Cardiac fibroblast (primary cell): Measurements from ENCODE around the gene NAGPA.

Experiments used
- DNase-seq, 2 donors: peaks; one replicate each; pipeline versions ENCODE4 v3.0.0 to v3.0.0-alpha.2; 2010; ENCODE audit warnings: low read depth in 2 of 2
- H3K4me3 ChIP-seq, 2 donors: replicated peaks in 1 of 2; 1 replicate in 1 of 2; 2 replicates in 1 of 2; pipeline ENCODE4 v1.5.1; 2011; ENCODE audit warnings: low read depth in 2 of 2, low read length in 2 of 2, mild to moderate bottlenecking in 2 of 2, moderate library complexity in 1 of 2
- CTCF ChIP-seq: IDR thresholded peaks from one replicate; pipeline ENCODE4 v1.5.1; 2011; ENCODE audit warnings: low read depth, mild to moderate bottlenecking, low read length, inconsistent platforms

The NAGPA gene

GRCh38 chr16:5066511-5066910, 32.8 kb upstream of the NAGPA start:
- no peak for DNase-seq
- TF ChIP-seq CTCF, result no peak
- H3K4me3 ChIP-seq, result no peak overlapping the region

DNA sequence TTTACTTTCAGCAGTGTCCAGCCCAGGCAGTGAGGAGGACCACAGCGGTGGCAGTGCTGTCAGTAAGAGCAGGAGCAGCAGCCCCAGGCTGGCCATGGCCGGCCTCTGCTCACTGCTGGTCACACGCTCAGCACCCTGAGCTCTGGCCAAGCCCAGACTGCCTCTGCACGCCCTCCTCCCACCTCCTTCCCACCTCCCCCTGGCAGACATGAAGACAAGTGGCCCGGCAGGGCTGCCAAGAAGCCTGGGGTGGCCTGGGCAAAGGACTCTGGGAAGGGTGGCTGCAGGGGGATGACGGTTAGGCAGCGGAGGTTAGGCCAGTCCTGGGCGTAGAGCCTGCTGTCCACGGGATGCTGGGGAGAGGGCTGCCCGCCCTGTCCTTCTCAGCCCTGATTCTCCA, 32.1 kb upstream of the NAGPA start, which contains the start of gene C16orf89:
C16orf89 (minus strand) TSS at position 144 of the 400 bp plus-strand sequence; CDS start at position 96, 48 bp downstream.
- TF ChIP-seq CTCF, result no peak
- no peak within 1 kb of the TSS for H3K4me3 ChIP-seq
- DNase-seq, result no peak

- TF ChIP-seq CTCF, result no peak
- no peak overlapping the region for H3K4me3 ChIP-seq
- DNase-seq, result peak in 1 of 2 donors; percentile 19
Observed at GRCh38 chr16:5065326-5065725, 31.6 kb upstream of the NAGPA start.

DNA sequence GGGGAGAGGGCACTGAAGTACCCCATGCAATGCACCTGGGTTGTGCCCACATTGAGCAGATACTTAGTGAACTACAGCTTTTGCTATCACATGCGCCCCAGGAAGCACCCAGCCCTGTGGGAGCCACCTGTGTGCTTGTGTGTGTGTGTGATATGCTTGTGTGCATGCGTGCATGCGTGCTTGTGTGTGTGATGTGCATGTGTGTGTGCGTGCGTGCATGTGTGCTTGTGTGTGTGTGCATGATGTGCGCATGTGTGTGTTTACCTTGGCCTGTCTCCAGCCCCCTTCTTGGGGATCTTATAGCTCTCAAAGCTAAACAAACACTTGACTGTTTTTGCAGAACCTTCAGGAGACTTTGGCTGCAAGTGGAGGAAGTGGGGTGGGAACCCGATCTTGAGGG, 31.2 kb upstream of the NAGPA start:
- DNase-seq, result no peak
- no peak overlapping the region for H3K4me3 ChIP-seq
- no peak for TF ChIP-seq CTCF

- no peak for DNase-seq
- H3K4me3 ChIP-seq, result no peak overlapping the region
- TF ChIP-seq CTCF, result no peak
Observed at GRCh38 chr16:5062790-5063765, 29.3 kb upstream of the NAGPA start.

DNA sequence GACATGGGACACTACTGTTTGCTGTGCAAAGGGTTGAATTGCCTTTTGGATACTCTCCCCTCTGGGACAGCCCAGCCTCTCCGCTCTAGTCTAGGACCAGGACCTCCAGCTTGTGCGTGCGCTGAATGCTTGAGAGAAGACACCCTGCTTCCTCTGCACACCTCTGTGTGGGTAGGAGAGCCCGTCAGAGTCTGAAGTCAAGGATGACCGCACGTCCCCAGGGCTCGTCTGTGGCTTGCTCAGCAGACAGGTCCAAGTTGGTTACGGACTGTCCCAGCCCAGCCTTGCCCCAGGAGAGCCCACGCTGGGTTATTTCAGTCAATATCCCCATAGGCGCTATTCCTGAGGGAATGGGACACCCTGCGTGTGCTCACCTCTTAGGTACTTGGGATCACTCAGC, 28.3 kb upstream of the NAGPA start:
- DNase-seq, result no peak
- H3K4me3 ChIP-seq, result no peak overlapping the region
- TF ChIP-seq CTCF, result no peak
